Fibroblast of lung (primary cell): ENCODE data around the gene LSM7. TPM values are rescaled to one million over a fixed set of nuclear protein-coding genes. Genes with fewer than 3 reads are reported as not detected.

Experiments used
- DNase-seq, 2 donors: peaks; one replicate each; pipeline versions ENCODE4 v3.0.0 to v3.0.0-alpha.2; 2010; ENCODE audit warnings: low read depth in 2 of 2
- H2AFZ ChIP-seq: 2 replicates; pipeline ENCODE4 v1.5.1; 2012; ENCODE audit warnings: low read length, control low read depth, inconsistent platforms
- H3K27ac ChIP-seq: 2 replicates; pipeline ENCODE4 v1.5.1; 2011; ENCODE audit warnings: low read length, control low read depth; ENCODE audit not compliant: insufficient read depth
- H3K27me3 ChIP-seq: 2 replicates; pipeline ENCODE4 v1.5.1; 2011; ENCODE audit warnings: mild to moderate bottlenecking, low read length; ENCODE audit not compliant: control insufficient read depth, insufficient read depth
- H3K36me3 ChIP-seq: 2 replicates; pipeline ENCODE4 v1.5.1; 2011; ENCODE audit warnings: low read length; ENCODE audit not compliant: control insufficient read depth, insufficient read depth
- H3K4me1 ChIP-seq: 2 replicates; pipeline ENCODE4 v1.5.1; 2011; ENCODE audit warnings: low read length; ENCODE audit not compliant: control insufficient read depth, insufficient read depth; ENCODE audit errors: extremely low read depth
- H3K4me2 ChIP-seq: 2 replicates; pipeline ENCODE4 v1.5.1; 2011; ENCODE audit warnings: low read length, control low read depth; ENCODE audit not compliant: insufficient read depth; ENCODE audit errors: extremely low read depth
- H3K4me3 ChIP-seq, 4 experiments: fragments of 200-600 bp in 1 of 4; sonication (generic) in 1 of 4; replicated peaks in 1 of 4; 2 replicates each; pipeline ENCODE4 v1.5.1; 2011 to 2016; ENCODE audit warnings: low read length in 4 of 4, low read depth in 3 of 4, mild to moderate bottlenecking in 3 of 4, control low read depth in 2 of 4, inconsistent platforms in 1 of 4, mixed read lengths in 1 of 4; ENCODE audit not compliant: insufficient read depth in 1 of 4; ENCODE audit errors: control extremely low read depth in 1 of 4
- H3K79me2 ChIP-seq: 2 replicates; pipeline ENCODE4 v1.5.1; 2012; ENCODE audit warnings: mild to moderate bottlenecking, low read length, inconsistent platforms; ENCODE audit not compliant: control insufficient read depth, insufficient read depth
- H3K9ac ChIP-seq: 2 replicates; pipeline ENCODE4 v1.5.1; 2011; ENCODE audit warnings: mild to moderate bottlenecking, low read length, control low read depth; ENCODE audit not compliant: insufficient read depth
- H3K9me3 ChIP-seq: 2 replicates; pipeline ENCODE4 v1.5.1; 2012; ENCODE audit warnings: low read depth, low read length; ENCODE audit not compliant: control insufficient read depth, insufficient read depth
- H4K20me1 ChIP-seq: 2 replicates; pipeline ENCODE4 v1.5.1; 2011; ENCODE audit warnings: low read length; ENCODE audit not compliant: control insufficient read depth, insufficient read depth; ENCODE audit errors: extremely low read depth
- EZH2 ChIP-seq: IDR thresholded peaks from 2 replicates; pipeline ENCODE4 v1.5.1; 2012; ENCODE audit warnings: low read length, control low read depth, mild to moderate bottlenecking; ENCODE audit errors: missing control alignments
- polyA plus RNA-seq, 2 donors: library from polyadenylated mRNA; depleted of rRNA in 1 of 2; stranded (reverse) in 1 of 2; unstranded in 1 of 2; fragments of >200 nt; gene quantifications; 2 replicates each; pipeline ENCODE4 v1.2.1, GENCODE V29; 2011 to 2012; ENCODE audit warnings: missing spikeins in 1 of 2
- total RNA-seq: library from RNA; depleted of rRNA; stranded (reverse); fragments of >200 nt; gene quantifications from 2 replicates; pipeline ENCODE4 v1.2.1, GENCODE V29; 2014
- TF ChIP-seq, protein P1 (sequence below), 2 donors: IDR thresholded peaks in 1 of 2; conservative IDR thresholded peaks in 1 of 2; 1 replicate in 1 of 2; 2 replicates in 1 of 2; pipeline ENCODE4 v1.5.1; 2011 to 2012; ENCODE audit warnings: low read length in 2 of 2, control low read depth in 1 of 2, inconsistent platforms in 1 of 2, low read depth in 1 of 2, mild to moderate bottlenecking in 1 of 2

LSM7 gene
- total and polyA plus RNA-seq, 2 donors (not counting 1 experiment from before 2014, with no cell fraction given), result 43.1 to 182 TPM

DNA sequence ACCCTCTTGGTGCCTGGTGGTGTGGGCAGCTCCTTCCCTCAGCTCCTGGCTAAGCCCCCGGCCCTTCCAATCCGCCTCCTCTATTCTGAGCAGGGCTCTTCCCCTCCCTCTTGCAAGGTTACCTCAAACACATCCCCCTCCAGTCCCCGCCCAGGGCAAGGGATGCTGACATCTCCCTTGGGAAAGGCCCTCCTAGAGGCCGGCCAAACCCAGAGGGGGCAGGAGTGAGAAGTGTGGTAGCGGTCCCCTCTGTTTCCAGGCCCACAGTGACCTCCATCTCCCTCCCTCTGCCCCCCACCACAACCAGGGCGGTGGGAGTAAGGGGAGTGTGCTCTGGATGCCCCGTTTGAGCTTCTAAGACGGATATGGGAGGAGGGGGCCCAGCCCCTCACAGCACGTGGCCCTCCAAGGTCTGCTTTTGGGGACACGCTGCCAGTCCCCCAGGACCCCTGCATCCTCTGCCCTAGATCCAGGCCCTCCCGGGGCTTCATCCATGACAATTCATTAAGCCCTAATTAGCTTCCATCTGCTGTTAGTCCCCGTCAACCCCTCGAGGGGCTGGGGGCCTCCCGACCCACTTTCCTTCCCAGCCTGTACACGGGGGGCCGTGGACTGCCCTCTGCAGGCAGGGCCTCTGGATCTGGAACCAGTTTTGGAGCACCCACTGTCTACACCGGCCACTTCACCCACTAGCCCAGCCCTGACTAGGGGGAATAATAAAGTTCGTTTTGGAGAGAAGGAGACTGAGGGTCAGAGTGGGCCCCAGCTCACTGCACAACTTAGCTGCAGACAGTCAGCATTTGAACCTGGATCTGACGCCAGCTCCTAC lies 22.7 kb downstream of the LSM7 start:
- Histone ChIP-seq H3K36me3 (no peaks in the 10 kb centered on the region), H3K4me2 (no peak overlapping the region), H3K4me1 (no peaks in the 10 kb centered on the region), H3K9me3 (no peaks in the 10 kb centered on the region), H2AFZ (no peak overlapping the region), H3K9ac (no peak overlapping the region), H3K79me2 (no peaks in the 10 kb centered on the region), H3K27ac (no peak overlapping the region), H3K27me3 (peaks cover 28% of the 10 kb centered on the region), H4K20me1 (no peaks in the 10 kb centered on the region), H3K4me3 (no peak overlapping the region)
- TF ChIP-seq EZH2, result no peak
- TF ChIP-seq, protein P1, sequence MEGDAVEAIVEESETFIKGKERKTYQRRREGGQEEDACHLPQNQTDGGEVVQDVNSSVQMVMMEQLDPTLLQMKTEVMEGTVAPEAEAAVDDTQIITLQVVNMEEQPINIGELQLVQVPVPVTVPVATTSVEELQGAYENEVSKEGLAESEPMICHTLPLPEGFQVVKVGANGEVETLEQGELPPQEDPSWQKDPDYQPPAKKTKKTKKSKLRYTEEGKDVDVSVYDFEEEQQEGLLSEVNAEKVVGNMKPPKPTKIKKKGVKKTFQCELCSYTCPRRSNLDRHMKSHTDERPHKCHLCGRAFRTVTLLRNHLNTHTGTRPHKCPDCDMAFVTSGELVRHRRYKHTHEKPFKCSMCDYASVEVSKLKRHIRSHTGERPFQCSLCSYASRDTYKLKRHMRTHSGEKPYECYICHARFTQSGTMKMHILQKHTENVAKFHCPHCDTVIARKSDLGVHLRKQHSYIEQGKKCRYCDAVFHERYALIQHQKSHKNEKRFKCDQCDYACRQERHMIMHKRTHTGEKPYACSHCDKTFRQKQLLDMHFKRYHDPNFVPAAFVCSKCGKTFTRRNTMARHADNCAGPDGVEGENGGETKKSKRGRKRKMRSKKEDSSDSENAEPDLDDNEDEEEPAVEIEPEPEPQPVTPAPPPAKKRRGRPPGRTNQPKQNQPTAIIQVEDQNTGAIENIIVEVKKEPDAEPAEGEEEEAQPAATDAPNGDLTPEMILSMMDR (conservative IDR thresholded peaks at IDR 0.05 in 1 of 2, IDR thresholded peaks at IDR 0.05 in 1 of 2; ENCODE audit: low read depth in 1 of 2, low read length in 2 of 2), result no peak
- no peak for DNase-seq

DNA sequence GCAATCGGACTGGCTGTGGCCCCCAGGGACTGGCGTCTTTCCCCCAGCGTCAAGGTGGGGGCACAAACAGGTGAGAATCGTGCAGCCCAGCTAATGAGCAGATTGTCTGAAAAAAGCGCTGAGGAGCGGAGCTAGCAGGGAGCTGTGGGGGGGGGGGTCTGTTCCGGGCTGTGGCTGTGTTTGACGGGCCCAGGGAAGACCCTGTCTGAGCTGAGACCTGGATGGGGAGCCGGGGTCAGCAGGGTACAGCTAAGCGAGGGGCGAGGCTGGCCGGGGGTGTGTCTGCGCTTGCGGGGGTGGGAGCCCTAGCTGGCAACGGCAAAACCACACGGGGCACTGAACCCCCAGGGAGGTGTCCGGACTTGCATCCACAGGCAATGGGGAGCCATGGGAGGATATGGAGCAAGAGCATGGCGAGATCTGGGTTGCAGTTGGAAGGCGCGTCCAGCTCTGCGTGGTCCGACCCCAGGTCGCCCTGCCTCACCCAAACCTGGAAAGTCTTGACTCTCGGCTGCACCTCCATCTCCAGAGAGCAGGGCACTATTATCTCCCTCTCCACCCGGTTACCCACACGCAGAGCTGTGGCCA lies 25.1 kb downstream of the LSM7 start:
- Histone ChIP-seq H2AFZ (no peak overlapping the region), H3K9me3 (no peaks in the 10 kb centered on the region), H3K4me2 (no peak overlapping the region), H3K79me2 (no peaks in the 10 kb centered on the region), H3K36me3 (no peaks in the 10 kb centered on the region), H3K4me3 (no peak overlapping the region), H3K27ac (no peak overlapping the region), H3K27me3 (peaks cover 26% of the 10 kb centered on the region), H3K4me1 (no peaks in the 10 kb centered on the region), H3K9ac (no peak overlapping the region), H4K20me1 (no peaks in the 10 kb centered on the region)
- DNase-seq, result no peak
- TF ChIP-seq EZH2, result no peak
- TF ChIP-seq, protein P1 (conservative IDR thresholded peaks at IDR 0.05 in 1 of 2, IDR thresholded peaks at IDR 0.05 in 1 of 2; ENCODE audit: low read depth in 1 of 2, low read length in 2 of 2), result no peak

DNA sequence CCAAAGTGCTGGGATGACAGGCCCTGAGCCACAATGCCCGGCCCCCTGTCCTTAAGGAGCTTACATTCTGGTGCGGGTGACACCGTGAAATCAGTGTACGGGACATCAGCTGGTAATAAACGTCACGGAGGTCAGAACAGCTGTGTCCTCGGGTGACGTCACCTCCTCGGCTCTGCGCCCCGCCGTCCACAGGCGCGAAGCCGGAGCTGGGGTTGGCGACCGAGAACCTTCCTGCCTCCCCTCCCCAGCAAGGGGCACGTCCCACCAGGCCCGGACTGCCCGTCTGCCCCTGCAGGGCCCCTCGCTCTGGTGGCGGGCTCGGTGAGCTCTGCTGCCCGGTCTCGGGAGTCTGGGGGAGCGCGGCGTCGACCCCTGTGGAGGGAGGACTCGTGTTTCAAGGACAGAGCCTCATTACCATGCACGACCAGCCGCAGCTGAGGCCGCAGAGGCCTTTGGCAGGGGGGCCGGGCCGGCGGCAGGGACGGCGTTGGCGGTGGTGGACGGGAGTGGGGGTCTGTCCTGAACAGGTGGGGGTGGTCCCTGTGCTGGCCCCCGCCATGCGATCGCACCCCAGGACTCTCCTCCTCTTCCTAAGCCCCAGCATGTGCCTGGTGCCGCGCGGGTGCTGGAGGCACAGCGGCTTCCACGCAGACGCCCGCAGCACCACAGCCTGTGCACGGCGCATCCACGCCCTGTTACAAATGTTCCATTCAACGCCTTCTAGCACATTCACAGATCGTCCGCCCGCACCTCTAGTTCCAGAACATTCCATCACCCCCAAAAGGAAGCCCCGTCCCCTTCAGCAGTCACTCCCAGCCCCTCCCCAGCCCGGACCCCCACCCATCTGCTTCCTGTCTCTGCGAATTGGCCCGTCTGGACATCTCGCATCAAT lies 25.8 kb downstream of the LSM7 start:
- H3K79me2 ChIP-seq, result no peaks in the 10 kb centered on the region
- no peak overlapping the region for H3K4me3 ChIP-seq
- no peaks in the 10 kb centered on the region for H3K4me1 ChIP-seq
- no peak overlapping the region for H3K9ac ChIP-seq
- peak overlapping the region; percentile 32 for H3K4me2 ChIP-seq
- no peaks in the 10 kb centered on the region for H4K20me1 ChIP-seq
- no peaks in the 10 kb centered on the region for H3K36me3 ChIP-seq
- H3K9me3 ChIP-seq, result no peaks in the 10 kb centered on the region
- peaks cover 25% of the 10 kb centered on the region for H3K27me3 ChIP-seq
- no peak overlapping the region for H2AFZ ChIP-seq
- TF ChIP-seq EZH2, result no peak
- TF ChIP-seq, protein P1 (conservative IDR thresholded peaks at IDR 0.05 in 1 of 2, IDR thresholded peaks at IDR 0.05 in 1 of 2; ENCODE audit: low read depth in 1 of 2, low read length in 2 of 2), result no peak
- DNase-seq, result peak; percentile 46 to 68
- no peak overlapping the region for H3K27ac ChIP-seq
